Measurements from ENCODE around the gene CFDP1.

The CFDP1 gene

GRCh38 chr16:75341564-75342307 lies 91.6 kb downstream of the CFDP1 start:
- H3K4me3 ChIP-seq (ENCODE audit: low read depth, low read length) = no peak overlapping the region
- no peak for TF ChIP-seq CTCF (IDR thresholded peaks at IDR 0.05; ENCODE audit: low read depth, low read length)

- no peak overlapping the region for H3K4me3 ChIP-seq (ENCODE audit: low read depth, low read length)
- no peak for TF ChIP-seq CTCF (IDR thresholded peaks at IDR 0.05; ENCODE audit: low read depth, low read length)
Measured at GRCh38 chr16:75340741-75341491, 92.4 kb downstream of the CFDP1 start.

- H3K4me3 ChIP-seq (ENCODE audit: low read depth, low read length) = no peak overlapping the region
- no peak for TF ChIP-seq CTCF (IDR thresholded peaks at IDR 0.05; ENCODE audit: low read depth, low read length)
Measured at GRCh38 chr16:75337430-75337829, 95.9 kb downstream of the CFDP1 start.

GRCh38 chr16:75336521-75336920 lies 96.8 kb downstream of the CFDP1 start:
- H3K4me3 ChIP-seq (ENCODE audit: low read depth, low read length) = no peak overlapping the region
- TF ChIP-seq CTCF (IDR thresholded peaks at IDR 0.05; ENCODE audit: low read depth, low read length) = no peak

GRCh38 chr16:75333721-75334163 lies 99.6 kb downstream of the CFDP1 start:
- TF ChIP-seq CTCF (IDR thresholded peaks at IDR 0.05; ENCODE audit: low read depth, low read length) = no peak
- H3K4me3 ChIP-seq (ENCODE audit: low read depth, low read length) = no peak overlapping the region

GRCh38 chr16:75329943-75330342 lies 103.4 kb downstream of the CFDP1 start:
- no peak for TF ChIP-seq CTCF (IDR thresholded peaks at IDR 0.05; ENCODE audit: low read depth, low read length)
- H3K4me3 ChIP-seq (ENCODE audit: low read depth, low read length) = no peak overlapping the region

- TF ChIP-seq CTCF (IDR thresholded peaks at IDR 0.05; ENCODE audit: low read depth, low read length) = no peak
- no peak overlapping the region for H3K4me3 ChIP-seq (ENCODE audit: low read depth, low read length)
Measured at GRCh38 chr16:75326333-75326732, 107.0 kb downstream of the CFDP1 start.

All from WI38 (cell line).